Measurements from ENCODE around the gene E4F1.

The E4F1 gene

GRCh38 chr16:2243031-2243528, 19.7 kb downstream of the E4F1 start:
- Histone ChIP-seq H3K4ac (ENCODE audit: low read depth in 1 of 2, low read length in 2 of 2) (no peak overlapping the region), H3K9me3 (ENCODE audit: control insufficient read depth, low read length) (no peaks in the 10 kb centered on the region), H3K79me1 (replicated peaks; ENCODE audit: low read length, poor library complexity, severe bottlenecking) (peaks cover 24% of the 10 kb centered on the region), H4K8ac (ENCODE audit: low read length) (no peak overlapping the region), H4K91ac (ENCODE audit: low read length) (no peak overlapping the region), H3K4me1 (ENCODE audit: control insufficient read depth, insufficient read depth, low read depth, low read length) (peaks cover 2% of the 10 kb centered on the region), H2AK5ac (ENCODE audit: low read length, severe bottlenecking) (no peak overlapping the region), H2AFZ (ENCODE audit: low read depth, low read length) (no peak overlapping the region), H2BK15ac (ENCODE audit: low read depth, poor library complexity, severe bottlenecking) (no peak overlapping the region), H3K9ac (ENCODE audit: low read length) (no peak overlapping the region), H2BK120ac (ENCODE audit: low read depth, low read length) (no peak overlapping the region), H3K14ac (ENCODE audit: low read length in 2 of 2) (no peak overlapping the region), H2BK12ac (ENCODE audit: low read length in 2 of 2) (no peak overlapping the region), H3K27ac (ENCODE audit: low read length, poor library complexity, severe bottlenecking) (no peak overlapping the region), H3K4me3 (ENCODE audit: insufficient read depth in 1 of 2, low read depth in 1 of 2, low read length in 2 of 2) (no peak overlapping the region), H2BK5ac (ENCODE audit: low read depth, low read length, poor library complexity, severe bottlenecking) (no peak overlapping the region), H3K4me2 (ENCODE audit: low read length, poor library complexity, severe bottlenecking) (no peak overlapping the region), H3K27me3 (ENCODE audit: control insufficient read depth in 1 of 2, insufficient read depth in 1 of 2, low read length in 2 of 2) (no peaks in the 10 kb centered on the region), H3K36me3 (ENCODE audit: control insufficient read depth in 1 of 2, insufficient read depth in 2 of 2, low read depth in 1 of 2, low read length in 2 of 2) (peaks cover 52 to 59% of the 10 kb centered on the region in 2 experiments), H3K18ac (ENCODE audit: low read depth in 1 of 2, low read length in 2 of 2) (no peak overlapping the region), H3K23ac (ENCODE audit: low read length in 2 of 2) (no peak overlapping the region)
- DNase-seq, result no peak
- WGBS, result 96% methylated on average over 19 of the region's 19 CpGs

GRCh38 chr16:2243781-2244180, 20.4 kb downstream of the E4F1 start:
- H3K4me1 ChIP-seq (ENCODE audit: control insufficient read depth, insufficient read depth, low read depth, low read length), result peaks cover 2% of the 10 kb centered on the region
- no peak overlapping the region for H2BK5ac ChIP-seq (ENCODE audit: low read depth, low read length, poor library complexity, severe bottlenecking)
- H2AFZ ChIP-seq (ENCODE audit: low read depth, low read length), result no peak overlapping the region
- H2AK5ac ChIP-seq (ENCODE audit: low read length, severe bottlenecking), result no peak overlapping the region
- no peak overlapping the region for H2BK120ac ChIP-seq (ENCODE audit: low read depth, low read length)
- no peak overlapping the region for H3K27ac ChIP-seq (ENCODE audit: low read length, poor library complexity, severe bottlenecking)
- no peak overlapping the region for H3K4me2 ChIP-seq (ENCODE audit: low read length, poor library complexity, severe bottlenecking)
- H3K4ac ChIP-seq (ENCODE audit: low read depth in 1 of 2, low read length in 2 of 2), result no peak overlapping the region
- no peak overlapping the region for H3K14ac ChIP-seq (ENCODE audit: low read length in 2 of 2)
- H3K9ac ChIP-seq (ENCODE audit: low read length), result no peak overlapping the region
- WGBS, result 97% methylated on average over 11 of the region's 11 CpGs
- DNase-seq, result no peak
- no peaks in the 10 kb centered on the region for H3K9me3 ChIP-seq (ENCODE audit: control insufficient read depth, low read length)
- H4K91ac ChIP-seq (ENCODE audit: low read length), result no peak overlapping the region
- no peak overlapping the region for H4K8ac ChIP-seq (ENCODE audit: low read length)
- no peak overlapping the region for H3K4me3 ChIP-seq (ENCODE audit: insufficient read depth in 1 of 2, low read depth in 1 of 2, low read length in 2 of 2)
- no peak overlapping the region for H3K18ac ChIP-seq (ENCODE audit: low read depth in 1 of 2, low read length in 2 of 2)
- H3K36me3 ChIP-seq (ENCODE audit: control insufficient read depth in 1 of 2, insufficient read depth in 2 of 2, low read depth in 1 of 2, low read length in 2 of 2), result peaks cover 52 to 56% of the 10 kb centered on the region in 2 experiments
- H3K79me1 ChIP-seq (replicated peaks; ENCODE audit: low read length, poor library complexity, severe bottlenecking), result peaks cover 24% of the 10 kb centered on the region
- no peaks in the 10 kb centered on the region for H3K27me3 ChIP-seq (ENCODE audit: control insufficient read depth in 1 of 2, insufficient read depth in 1 of 2, low read length in 2 of 2)
- H3K23ac ChIP-seq (ENCODE audit: low read length in 2 of 2), result no peak overlapping the region
- no peak overlapping the region for H2BK15ac ChIP-seq (ENCODE audit: low read depth, poor library complexity, severe bottlenecking)
- H2BK12ac ChIP-seq (ENCODE audit: low read length in 2 of 2), result no peak overlapping the region

GRCh38 chr16:2244301-2244700, 20.9 kb downstream of the E4F1 start:
- H3K27ac ChIP-seq (ENCODE audit: low read length, poor library complexity, severe bottlenecking), result no peak overlapping the region
- H3K79me1 ChIP-seq (replicated peaks; ENCODE audit: low read length, poor library complexity, severe bottlenecking), result peaks cover 26% of the 10 kb centered on the region
- H3K4me3 ChIP-seq (ENCODE audit: insufficient read depth in 1 of 2, low read depth in 1 of 2, low read length in 2 of 2), result no peak overlapping the region
- no peak overlapping the region for H2BK5ac ChIP-seq (ENCODE audit: low read depth, low read length, poor library complexity, severe bottlenecking)
- no peak for DNase-seq
- no peak overlapping the region for H2AFZ ChIP-seq (ENCODE audit: low read depth, low read length)
- H2BK15ac ChIP-seq (ENCODE audit: low read depth, poor library complexity, severe bottlenecking), result no peak overlapping the region
- peaks cover 52 to 53% of the 10 kb centered on the region in 2 experiments for H3K36me3 ChIP-seq (ENCODE audit: control insufficient read depth in 1 of 2, insufficient read depth in 2 of 2, low read depth in 1 of 2, low read length in 2 of 2)
- no peak overlapping the region for H3K23ac ChIP-seq (ENCODE audit: low read length in 2 of 2)
- no peak overlapping the region for H3K18ac ChIP-seq (ENCODE audit: low read depth in 1 of 2, low read length in 2 of 2)
- no peak overlapping the region for H3K9ac ChIP-seq (ENCODE audit: low read length)
- H4K91ac ChIP-seq (ENCODE audit: low read length), result no peak overlapping the region
- no peaks in the 10 kb centered on the region for H3K27me3 ChIP-seq (ENCODE audit: control insufficient read depth in 1 of 2, insufficient read depth in 1 of 2, low read length in 2 of 2)
- H3K4me1 ChIP-seq (ENCODE audit: control insufficient read depth, insufficient read depth, low read depth, low read length), result peaks cover 2% of the 10 kb centered on the region
- WGBS, result 89% methylated on average over 17 of the region's 17 CpGs
- no peak overlapping the region for H3K14ac ChIP-seq (ENCODE audit: low read length in 2 of 2)
- H2AK5ac ChIP-seq (ENCODE audit: low read length, severe bottlenecking), result no peak overlapping the region
- no peaks in the 10 kb centered on the region for H3K9me3 ChIP-seq (ENCODE audit: control insufficient read depth, low read length)
- H3K4ac ChIP-seq (ENCODE audit: low read depth in 1 of 2, low read length in 2 of 2), result no peak overlapping the region
- no peak overlapping the region for H2BK12ac ChIP-seq (ENCODE audit: low read length in 2 of 2)
- no peak overlapping the region for H4K8ac ChIP-seq (ENCODE audit: low read length)
- H2BK120ac ChIP-seq (ENCODE audit: low read depth, low read length), result no peak overlapping the region
- no peak overlapping the region for H3K4me2 ChIP-seq (ENCODE audit: low read length, poor library complexity, severe bottlenecking)

GRCh38 chr16:2244926-2245795, 21.8 kb downstream of the E4F1 start:
- H2BK15ac ChIP-seq (ENCODE audit: low read depth, poor library complexity, severe bottlenecking), result no peak overlapping the region
- H3K4ac ChIP-seq (ENCODE audit: low read depth in 1 of 2, low read length in 2 of 2), result no peak overlapping the region
- H3K27me3 ChIP-seq (ENCODE audit: control insufficient read depth in 1 of 2, insufficient read depth in 1 of 2, low read length in 2 of 2), result no peaks in the 10 kb centered on the region
- no peak overlapping the region for H4K8ac ChIP-seq (ENCODE audit: low read length)
- H2AK5ac ChIP-seq (ENCODE audit: low read length, severe bottlenecking), result no peak overlapping the region
- H3K4me2 ChIP-seq (ENCODE audit: low read length, poor library complexity, severe bottlenecking), result no peak overlapping the region
- no peak overlapping the region for H3K4me3 ChIP-seq (ENCODE audit: insufficient read depth in 1 of 2, low read depth in 1 of 2, low read length in 2 of 2)
- H3K36me3 ChIP-seq (ENCODE audit: control insufficient read depth in 1 of 2, insufficient read depth in 2 of 2, low read depth in 1 of 2, low read length in 2 of 2), result peaks cover 46 to 48% of the 10 kb centered on the region in 2 experiments
- no peak overlapping the region for H2BK5ac ChIP-seq (ENCODE audit: low read depth, low read length, poor library complexity, severe bottlenecking)
- no peak overlapping the region for H3K23ac ChIP-seq (ENCODE audit: low read length in 2 of 2)
- H2AFZ ChIP-seq (ENCODE audit: low read depth, low read length), result no peak overlapping the region
- no peak overlapping the region for H3K27ac ChIP-seq (ENCODE audit: low read length, poor library complexity, severe bottlenecking)
- WGBS, result 94% methylated on average over 30 of the region's 30 CpGs
- no peak overlapping the region for H2BK120ac ChIP-seq (ENCODE audit: low read depth, low read length)
- H3K4me1 ChIP-seq (ENCODE audit: control insufficient read depth, insufficient read depth, low read depth, low read length), result peaks cover 3% of the 10 kb centered on the region
- no peak for DNase-seq
- H2BK12ac ChIP-seq (ENCODE audit: low read length in 2 of 2), result no peak overlapping the region
- no peak overlapping the region for H3K9ac ChIP-seq (ENCODE audit: low read length)
- H3K18ac ChIP-seq (ENCODE audit: low read depth in 1 of 2, low read length in 2 of 2), result no peak overlapping the region
- no peak overlapping the region for H4K91ac ChIP-seq (ENCODE audit: low read length)
- H3K79me1 ChIP-seq (replicated peaks; ENCODE audit: low read length, poor library complexity, severe bottlenecking), result peaks cover 27% of the 10 kb centered on the region
- H3K14ac ChIP-seq (ENCODE audit: low read length in 2 of 2), result no peak overlapping the region
- no peaks in the 10 kb centered on the region for H3K9me3 ChIP-seq (ENCODE audit: control insufficient read depth, low read length)
